SU-DHL-6 (cell line): ENCODE results near the gene ATP9A.

Experiments used
- CTCF ChIP-seq: fragments of 200-600 bp; sonication (generic); IDR thresholded peaks from one replicate; pipeline ENCODE4 v1.5.1; 2017; ENCODE audit warnings: antibody characterized with exemption, mild to moderate bottlenecking, low read length, moderate library complexity; ENCODE audit not compliant: insufficient read depth, poor library complexity, severe bottlenecking
- EZH2phosphoT487 ChIP-seq: fragments of 200-600 bp; sonication (generic), shearing (Covaris generic); conservative IDR thresholded peaks from 2 replicates; pipeline ENCODE4 v1.6.1; 2018; ENCODE audit warnings: mild to moderate bottlenecking, antibody characterized with exemption, low read length, moderate library complexity, mixed read lengths

DNA sequence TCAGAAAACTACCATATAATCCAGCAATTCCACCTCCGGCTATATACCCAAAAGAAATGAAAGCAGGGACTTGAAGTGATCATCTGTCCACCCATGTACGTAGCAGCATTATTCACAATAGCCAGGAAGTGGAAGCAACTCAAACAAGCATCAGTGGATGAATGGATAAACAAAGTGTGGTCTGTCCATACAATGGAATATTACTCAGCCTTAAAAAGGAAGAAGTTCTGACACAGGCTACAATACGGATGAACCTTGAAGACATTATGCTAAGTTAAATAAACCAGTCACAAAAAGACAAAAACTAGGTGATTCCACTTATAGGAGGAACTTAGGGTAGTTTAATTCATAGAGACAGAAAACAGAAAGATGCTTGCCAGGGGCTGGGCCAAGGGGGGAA is 76.5 kb downstream of the ATP9A start:
- TF ChIP-seq CTCF (no peak), EZH2phosphoT487 (no peak)
